GM12875 (cell line): Measurements from ENCODE around the gene PGK1.
"Not testable (repeated sequence)": the region's sequence is repeated elsewhere in the genome, so short reads cannot be mapped to it uniquely, and the experiment has no call there.

ENCODE experiments used
- H3K4me3 ChIP-seq: one replicate; pipeline ENCODE4 v1.5.1; 2011; ENCODE audit warnings: low read depth, low read length, control low read depth
- TF ChIP-seq, protein P1 (sequence below): IDR thresholded peaks from 2 replicates; pipeline ENCODE4 v1.5.1; 2011; ENCODE audit warnings: low read depth, mild to moderate bottlenecking, control low read depth, inconsistent platforms, low read length, moderate library complexity, borderline replicate concordance; ENCODE audit not compliant: insufficient read depth

Gene PGK1

DNA sequence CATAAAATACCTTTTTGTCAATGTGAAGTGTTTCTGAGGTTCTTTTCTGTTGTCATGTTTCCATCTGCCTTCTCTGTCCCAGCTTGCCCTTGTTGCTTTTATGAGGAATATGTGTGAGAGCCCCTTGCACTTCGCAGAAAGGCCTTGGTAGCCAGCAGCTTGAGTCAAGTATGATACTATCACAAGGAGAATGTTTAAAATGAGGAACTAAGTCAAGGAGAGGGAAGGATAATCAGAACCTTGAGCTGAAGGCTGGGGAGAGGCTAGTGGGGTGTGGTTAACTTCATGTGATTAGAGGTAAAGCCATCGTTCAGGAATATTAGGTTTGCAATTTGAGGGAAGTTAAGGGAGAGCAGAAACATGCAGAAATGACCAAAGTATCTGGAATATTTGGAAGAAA, 12.7 kb downstream of the PGK1 start:
- TF ChIP-seq, protein P1, sequence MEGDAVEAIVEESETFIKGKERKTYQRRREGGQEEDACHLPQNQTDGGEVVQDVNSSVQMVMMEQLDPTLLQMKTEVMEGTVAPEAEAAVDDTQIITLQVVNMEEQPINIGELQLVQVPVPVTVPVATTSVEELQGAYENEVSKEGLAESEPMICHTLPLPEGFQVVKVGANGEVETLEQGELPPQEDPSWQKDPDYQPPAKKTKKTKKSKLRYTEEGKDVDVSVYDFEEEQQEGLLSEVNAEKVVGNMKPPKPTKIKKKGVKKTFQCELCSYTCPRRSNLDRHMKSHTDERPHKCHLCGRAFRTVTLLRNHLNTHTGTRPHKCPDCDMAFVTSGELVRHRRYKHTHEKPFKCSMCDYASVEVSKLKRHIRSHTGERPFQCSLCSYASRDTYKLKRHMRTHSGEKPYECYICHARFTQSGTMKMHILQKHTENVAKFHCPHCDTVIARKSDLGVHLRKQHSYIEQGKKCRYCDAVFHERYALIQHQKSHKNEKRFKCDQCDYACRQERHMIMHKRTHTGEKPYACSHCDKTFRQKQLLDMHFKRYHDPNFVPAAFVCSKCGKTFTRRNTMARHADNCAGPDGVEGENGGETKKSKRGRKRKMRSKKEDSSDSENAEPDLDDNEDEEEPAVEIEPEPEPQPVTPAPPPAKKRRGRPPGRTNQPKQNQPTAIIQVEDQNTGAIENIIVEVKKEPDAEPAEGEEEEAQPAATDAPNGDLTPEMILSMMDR: no peak
- H3K4me3 ChIP-seq: no peak overlapping the region

DNA sequence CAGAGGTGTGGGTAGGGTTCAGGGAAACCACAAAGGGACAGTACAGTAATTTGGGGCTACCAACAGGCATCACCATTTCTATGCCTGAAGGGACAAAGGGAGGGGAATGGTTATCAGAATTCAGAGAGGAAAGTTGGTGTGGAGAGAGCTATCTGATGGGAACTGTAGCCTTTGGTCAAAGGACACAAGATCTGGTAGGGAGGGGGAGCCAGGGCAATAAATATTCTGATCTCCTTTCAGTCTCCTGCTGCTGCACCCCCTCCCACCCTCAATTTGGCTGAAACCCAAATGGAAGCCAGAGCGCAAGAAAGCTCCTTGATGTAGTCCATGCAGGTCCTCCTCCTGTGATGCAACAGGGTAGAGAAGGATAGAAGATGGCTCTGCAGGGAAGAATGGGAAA, 14.6 kb downstream of the PGK1 start:
- no peak overlapping the region for H3K4me3 ChIP-seq
- TF ChIP-seq, protein P1: no peak

DNA sequence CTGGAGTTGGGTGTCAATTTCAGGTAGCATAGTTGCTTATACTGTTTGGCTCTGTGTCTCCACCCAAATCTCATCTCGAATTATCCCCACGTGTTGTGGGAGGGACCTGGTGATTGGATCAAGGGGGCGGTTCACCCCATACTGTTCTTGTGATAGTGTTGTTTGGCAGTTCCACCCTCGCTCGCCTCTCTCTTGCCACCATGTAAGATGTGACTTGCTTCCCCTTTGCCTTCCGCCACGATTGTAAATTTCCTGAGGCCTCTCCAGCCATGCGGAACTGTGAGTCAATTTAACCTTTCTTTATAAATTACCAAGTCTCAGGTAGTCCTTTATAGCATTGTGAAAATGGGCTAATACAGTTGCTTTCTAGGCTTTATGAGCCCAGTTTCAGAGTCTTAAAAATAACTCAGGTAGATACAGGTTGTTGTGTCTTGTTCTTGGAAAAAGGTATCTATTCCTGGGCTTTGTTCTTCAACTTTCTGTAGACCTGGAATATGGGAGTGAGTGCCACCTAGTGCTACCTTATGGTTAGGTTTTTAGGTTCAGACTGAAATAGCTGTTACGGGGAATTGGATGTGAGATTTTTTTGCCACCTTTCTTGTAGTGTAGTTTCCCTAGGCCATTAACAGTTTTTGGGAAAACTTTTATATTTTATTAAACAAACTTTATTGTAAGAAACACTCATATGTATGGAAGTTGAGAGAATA, 15.6 kb downstream of the PGK1 start:
- H3K4me3 ChIP-seq: no peak overlapping the region
- TF ChIP-seq, protein P1: peak; percentile 19; the same call in 1 of the 2 replicates

DNA sequence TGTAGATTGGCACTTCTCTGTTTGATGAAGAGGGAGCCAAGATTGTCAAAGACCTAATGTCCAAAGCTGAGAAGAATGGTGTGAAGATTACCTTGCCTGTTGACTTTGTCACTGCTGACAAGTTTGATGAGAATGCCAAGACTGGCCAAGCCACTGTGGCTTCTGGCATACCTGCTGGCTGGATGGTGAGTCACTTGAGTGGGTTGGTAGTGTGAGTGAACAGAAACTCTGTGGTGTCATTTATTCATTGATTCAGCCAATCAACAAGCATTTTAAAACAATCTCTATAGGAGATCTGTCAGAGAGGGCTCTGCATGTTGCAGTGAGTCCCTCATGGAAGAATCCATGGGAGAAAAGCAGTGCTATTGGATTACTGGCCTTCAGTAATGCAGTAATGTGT, 19.1 kb downstream of the PGK1 start:
- H3K4me3 ChIP-seq: no peak overlapping the region
- TF ChIP-seq, protein P1: no peak

DNA sequence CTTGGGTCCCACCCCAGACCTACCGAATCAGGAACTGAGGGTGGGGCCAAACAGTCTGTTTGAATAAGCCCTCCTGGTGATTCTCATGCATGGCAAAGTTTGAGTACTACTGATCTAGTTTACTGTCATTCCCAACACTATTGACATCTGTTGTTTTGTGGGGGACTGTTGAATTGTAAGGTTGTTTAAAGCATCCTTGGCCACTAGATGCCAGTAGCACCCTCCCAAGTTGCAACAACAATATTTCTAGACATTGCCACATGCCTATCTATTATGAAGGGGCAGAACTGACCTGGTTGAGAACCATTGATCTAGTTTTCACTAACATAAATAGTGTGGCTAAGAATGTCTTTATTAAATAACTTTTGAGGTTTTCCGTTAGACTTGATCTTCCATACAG, 20.3 kb downstream of the PGK1 start:
- no peak overlapping the region for H3K4me3 ChIP-seq
- TF ChIP-seq, protein P1: peak; percentile 32; the same call in 1 of the 2 replicates

DNA sequence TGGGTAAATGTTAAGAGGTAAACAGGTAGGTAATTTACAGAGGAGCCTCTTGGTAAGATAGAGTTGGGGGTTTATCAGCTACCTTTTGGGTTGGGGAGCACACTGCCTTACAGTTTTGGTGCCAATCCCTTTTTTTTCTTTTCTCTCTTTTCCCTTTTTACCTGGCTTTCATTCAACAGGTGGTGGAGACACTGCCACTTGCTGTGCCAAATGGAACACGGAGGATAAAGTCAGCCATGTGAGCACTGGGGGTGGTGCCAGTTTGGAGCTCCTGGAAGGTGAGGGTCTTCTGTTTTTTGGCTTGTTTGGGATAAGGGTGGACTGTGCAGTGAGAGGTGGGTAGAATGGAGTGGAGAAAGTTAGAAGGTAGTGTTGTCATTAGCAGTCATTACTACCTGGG, 21.1 kb downstream of the PGK1 start:
- TF ChIP-seq, protein P1: no peak
- H3K4me3 ChIP-seq: no peak overlapping the region

DNA sequence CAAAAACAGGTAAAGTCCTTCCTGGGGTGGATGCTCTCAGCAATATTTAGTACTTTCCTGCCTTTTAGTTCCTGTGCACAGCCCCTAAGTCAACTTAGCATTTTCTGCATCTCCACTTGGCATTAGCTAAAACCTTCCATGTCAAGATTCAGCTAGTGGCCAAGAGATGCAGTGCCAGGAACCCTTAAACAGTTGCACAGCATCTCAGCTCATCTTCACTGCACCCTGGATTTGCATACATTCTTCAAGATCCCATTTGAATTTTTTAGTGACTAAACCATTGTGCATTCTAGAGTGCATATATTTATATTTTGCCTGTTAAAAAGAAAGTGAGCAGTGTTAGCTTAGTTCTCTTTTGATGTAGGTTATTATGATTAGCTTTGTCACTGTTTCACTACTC, 21.7 kb downstream of the PGK1 start:
- not testable (repeated sequence) for H3K4me3 ChIP-seq

DNA sequence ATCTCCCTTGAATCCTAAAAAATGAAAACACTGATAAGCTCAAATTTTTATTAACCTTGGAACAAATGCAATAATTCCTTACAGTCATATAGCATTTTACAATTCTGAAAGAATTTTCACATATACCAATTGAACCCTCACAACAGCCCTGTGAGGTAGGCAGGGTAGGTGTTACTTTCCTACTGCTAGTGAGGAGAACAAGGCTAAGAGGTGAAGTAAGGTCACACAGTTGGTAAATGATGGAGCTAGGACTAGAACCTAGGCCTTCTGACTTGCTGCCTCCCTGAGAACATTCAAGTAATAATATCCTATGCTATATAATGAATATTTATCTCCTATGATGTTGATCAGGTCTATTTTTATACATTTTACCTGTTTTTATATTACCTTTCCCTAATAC, 25.7 kb downstream of the PGK1 start:
- TF ChIP-seq, protein P1: no peak

More for the DNA sequence above, 25.7 kb downstream of the PGK1 start:
- H3K4me3 ChIP-seq: no peak overlapping the region
